Loucy (cell line): ENCODE data around the gene MOCOS.

Experiments
- EZH2phosphoT487 ChIP-seq: fragments of 200-600 bp; IDR thresholded peaks from 2 replicates; pipeline ENCODE4 v1.6.1; 2018; ENCODE audit warnings: antibody characterized with exemption, mild to moderate bottlenecking, moderate library complexity, borderline replicate concordance
- TF ChIP-seq, protein P1 (sequence below): fragments of 200-600 bp; sonication (generic); conservative IDR thresholded peaks from 2 replicates; pipeline ENCODE4 v1.5.1; 2014; ENCODE audit warnings: mild to moderate bottlenecking, antibody characterized with exemption, low read length

- TF ChIP-seq, protein P1, sequence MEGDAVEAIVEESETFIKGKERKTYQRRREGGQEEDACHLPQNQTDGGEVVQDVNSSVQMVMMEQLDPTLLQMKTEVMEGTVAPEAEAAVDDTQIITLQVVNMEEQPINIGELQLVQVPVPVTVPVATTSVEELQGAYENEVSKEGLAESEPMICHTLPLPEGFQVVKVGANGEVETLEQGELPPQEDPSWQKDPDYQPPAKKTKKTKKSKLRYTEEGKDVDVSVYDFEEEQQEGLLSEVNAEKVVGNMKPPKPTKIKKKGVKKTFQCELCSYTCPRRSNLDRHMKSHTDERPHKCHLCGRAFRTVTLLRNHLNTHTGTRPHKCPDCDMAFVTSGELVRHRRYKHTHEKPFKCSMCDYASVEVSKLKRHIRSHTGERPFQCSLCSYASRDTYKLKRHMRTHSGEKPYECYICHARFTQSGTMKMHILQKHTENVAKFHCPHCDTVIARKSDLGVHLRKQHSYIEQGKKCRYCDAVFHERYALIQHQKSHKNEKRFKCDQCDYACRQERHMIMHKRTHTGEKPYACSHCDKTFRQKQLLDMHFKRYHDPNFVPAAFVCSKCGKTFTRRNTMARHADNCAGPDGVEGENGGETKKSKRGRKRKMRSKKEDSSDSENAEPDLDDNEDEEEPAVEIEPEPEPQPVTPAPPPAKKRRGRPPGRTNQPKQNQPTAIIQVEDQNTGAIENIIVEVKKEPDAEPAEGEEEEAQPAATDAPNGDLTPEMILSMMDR, result no peak
- TF ChIP-seq EZH2phosphoT487, result no peak
Measured at GRCh38 chr18:36194600-36195315, 7.5 kb downstream of the MOCOS start.
